NT2/D1 (cell line): ENCODE data around the gene PSG1.

Experiments
- SUZ12 ChIP-seq: IDR thresholded peaks from 2 replicates; pipeline ENCODE4 v1.6.1; 2011; ENCODE audit not compliant: insufficient read length, insufficient read depth; ENCODE audit errors: extremely low read depth
- ZNF274 ChIP-seq: IDR thresholded peaks from 2 replicates; pipeline ENCODE4 v1.6.1; 2011; ENCODE audit warnings: mild to moderate bottlenecking, low read depth, low read length

- TF ChIP-seq ZNF274: no peak
- TF ChIP-seq SUZ12: no peak
Measured at GRCh38 chr19:42857544-42857867, 22.0 kb downstream of the PSG1 start.
